ENCODE measurements around the gene LRRC23.

The LRRC23 gene

DNA sequence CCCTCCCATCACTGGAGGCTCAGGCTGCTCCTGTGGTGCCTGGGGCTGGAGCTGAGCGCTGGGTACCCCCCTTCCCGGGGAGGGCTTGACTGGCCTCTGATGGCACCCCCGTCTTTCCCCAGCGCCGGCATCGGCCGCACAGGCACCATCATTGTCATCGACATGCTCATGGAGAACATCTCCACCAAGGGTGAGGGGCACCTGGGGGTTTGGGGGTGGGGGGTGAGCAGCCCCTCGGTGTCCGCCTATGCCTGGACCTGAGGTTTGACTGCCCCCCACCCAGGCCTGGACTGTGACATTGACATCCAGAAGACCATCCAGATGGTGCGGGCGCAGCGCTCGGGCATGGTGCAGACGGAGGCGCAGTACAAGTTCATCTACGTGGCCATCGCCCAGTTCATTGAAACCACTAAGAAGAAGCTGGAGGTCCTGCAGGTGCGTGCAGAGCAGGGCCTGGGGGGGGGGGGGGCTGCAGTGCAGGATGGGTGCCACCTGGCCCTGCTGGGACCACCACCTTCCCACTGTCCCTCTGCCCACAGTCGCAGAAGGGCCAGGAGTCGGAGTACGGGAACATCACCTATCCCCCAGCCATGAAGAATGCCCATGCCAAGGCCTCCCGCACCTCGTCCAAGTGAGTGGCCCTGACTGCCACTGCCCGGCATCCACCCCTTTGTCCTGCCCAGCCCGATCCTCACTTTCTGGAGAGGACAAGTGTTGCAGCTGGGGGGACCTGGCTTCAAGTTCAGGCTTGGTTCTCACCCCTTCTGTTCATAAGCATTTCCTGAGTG is 55.4 kb downstream of the LRRC23 start:
- no peak overlapping the region for H3K4me3 ChIP-seq (ENCODE audit: low read depth, low read length)
- no peak for TF ChIP-seq CTCF (IDR thresholded peaks at IDR 0.05; ENCODE audit: low read depth, low read length)

- no peak overlapping the region for H3K4me3 ChIP-seq (ENCODE audit: low read depth, low read length)
- TF ChIP-seq CTCF (IDR thresholded peaks at IDR 0.05; ENCODE audit: low read depth, low read length) = 0 out of 2 replicates have a peak, but pooled peaks have one; percentile 11
Measured at GRCh38 chr12:6960593-6961277, 56.1 kb downstream of the LRRC23 start.

GRCh38 chr12:6961278-6961694 is 56.7 kb downstream of the LRRC23 start:
- no peak for TF ChIP-seq CTCF (IDR thresholded peaks at IDR 0.05; ENCODE audit: low read depth, low read length)
- H3K4me3 ChIP-seq (ENCODE audit: low read depth, low read length) = no peak overlapping the region

- TF ChIP-seq CTCF (IDR thresholded peaks at IDR 0.05; ENCODE audit: low read depth, low read length) = peak; percentile 65
- H3K4me3 ChIP-seq (ENCODE audit: low read depth, low read length) = no peak overlapping the region
Measured at GRCh38 chr12:6961695-6962284, 57.2 kb downstream of the LRRC23 start.

DNA sequence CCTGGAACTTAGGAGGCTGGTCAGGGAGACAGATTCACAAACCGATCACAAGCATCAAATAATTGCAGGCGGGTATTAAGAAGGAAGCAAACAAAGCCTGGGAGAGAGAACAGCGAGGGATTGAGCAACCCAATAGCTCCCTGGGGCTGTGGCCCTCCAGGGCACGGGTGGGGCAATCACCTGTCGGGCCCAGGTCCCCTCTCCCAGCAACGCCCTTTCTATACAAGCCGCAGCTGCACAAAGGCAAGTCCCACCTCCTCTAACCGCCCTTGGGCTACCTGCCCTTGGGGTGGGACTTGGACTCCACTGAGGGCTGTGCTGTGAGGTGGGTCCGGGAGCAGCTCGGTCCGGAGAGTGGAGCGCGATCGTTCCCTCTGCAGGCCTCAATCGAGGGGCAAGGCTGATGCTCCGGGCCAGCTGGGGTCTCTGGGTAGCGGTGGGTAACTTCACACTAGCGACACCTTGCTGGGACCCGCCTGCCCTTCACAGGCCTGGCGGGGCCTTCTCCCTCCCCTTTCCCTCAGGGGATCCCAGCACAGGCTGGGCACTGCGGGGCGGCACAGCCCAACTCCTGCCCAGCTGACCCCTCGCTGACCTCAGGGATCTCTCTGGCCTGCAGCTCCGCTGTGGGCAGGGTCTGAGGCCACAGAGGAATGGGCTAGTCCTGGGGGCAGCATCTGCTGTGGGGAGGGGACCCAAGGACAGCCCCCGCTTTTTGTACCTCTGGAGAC is 57.8 kb downstream of the LRRC23 start:
- no peak for TF ChIP-seq CTCF (IDR thresholded peaks at IDR 0.05; ENCODE audit: low read depth, low read length)
- H3K4me3 ChIP-seq (ENCODE audit: low read depth, low read length) = no peak overlapping the region

DNA sequence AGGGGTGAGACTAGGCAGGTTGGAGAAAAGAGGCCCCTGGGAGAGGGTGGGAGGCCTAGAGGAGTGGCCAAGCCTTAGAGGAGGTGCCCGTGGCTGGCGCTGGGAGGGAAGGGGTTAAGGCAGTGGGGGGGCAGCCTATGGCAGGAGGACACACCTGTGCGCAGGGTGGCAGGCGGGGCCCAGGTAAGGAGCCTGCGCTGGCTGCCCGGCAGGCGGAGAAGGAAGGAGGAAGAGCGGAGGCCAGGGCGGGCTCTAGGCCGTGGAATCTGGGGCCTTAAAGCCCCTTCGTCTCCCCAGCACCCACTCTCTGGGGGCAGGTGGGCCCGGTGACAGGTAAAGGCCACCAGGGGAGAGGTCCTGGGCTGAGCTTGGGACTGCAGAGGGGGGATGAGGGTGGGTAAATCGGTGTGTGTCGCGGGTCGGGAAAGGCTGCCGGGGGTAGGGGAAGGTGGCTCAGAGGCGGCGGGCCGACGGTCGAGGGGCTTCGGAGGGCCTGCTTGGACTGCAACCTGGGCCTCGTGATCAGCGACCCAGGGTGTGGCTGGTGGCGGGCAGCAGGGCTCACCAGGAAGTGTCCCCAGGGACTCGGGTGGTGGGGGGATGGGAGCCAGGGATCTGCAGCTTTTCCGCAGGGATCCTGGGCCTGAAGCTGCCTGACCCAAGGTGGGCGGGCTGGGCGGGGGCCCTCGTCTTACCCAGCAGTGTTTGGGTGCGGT is 58.6 kb downstream of the LRRC23 start:
- no peak overlapping the region for H3K4me3 ChIP-seq (ENCODE audit: low read depth, low read length)
- no peak for TF ChIP-seq CTCF (IDR thresholded peaks at IDR 0.05; ENCODE audit: low read depth, low read length)

Data from WI38 (cell line).